ENCODE results near the gene HMGN1.

- TF ChIP-seq POLR2A (IDR thresholded peaks at IDR 0.05) = no peak
- TF ChIP-seq, protein P1, sequence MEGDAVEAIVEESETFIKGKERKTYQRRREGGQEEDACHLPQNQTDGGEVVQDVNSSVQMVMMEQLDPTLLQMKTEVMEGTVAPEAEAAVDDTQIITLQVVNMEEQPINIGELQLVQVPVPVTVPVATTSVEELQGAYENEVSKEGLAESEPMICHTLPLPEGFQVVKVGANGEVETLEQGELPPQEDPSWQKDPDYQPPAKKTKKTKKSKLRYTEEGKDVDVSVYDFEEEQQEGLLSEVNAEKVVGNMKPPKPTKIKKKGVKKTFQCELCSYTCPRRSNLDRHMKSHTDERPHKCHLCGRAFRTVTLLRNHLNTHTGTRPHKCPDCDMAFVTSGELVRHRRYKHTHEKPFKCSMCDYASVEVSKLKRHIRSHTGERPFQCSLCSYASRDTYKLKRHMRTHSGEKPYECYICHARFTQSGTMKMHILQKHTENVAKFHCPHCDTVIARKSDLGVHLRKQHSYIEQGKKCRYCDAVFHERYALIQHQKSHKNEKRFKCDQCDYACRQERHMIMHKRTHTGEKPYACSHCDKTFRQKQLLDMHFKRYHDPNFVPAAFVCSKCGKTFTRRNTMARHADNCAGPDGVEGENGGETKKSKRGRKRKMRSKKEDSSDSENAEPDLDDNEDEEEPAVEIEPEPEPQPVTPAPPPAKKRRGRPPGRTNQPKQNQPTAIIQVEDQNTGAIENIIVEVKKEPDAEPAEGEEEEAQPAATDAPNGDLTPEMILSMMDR (IDR thresholded peaks at IDR 0.05) = no peak
These were observed 26.6 kb upstream of the HMGN1 start for GRCh38 chr21:39375446-39375845.
